ENCODE results near the gene CANT1.

- peak in 3 of 6 experiments; percentile 47 to 54 (median 48) for TF ChIP-seq CTCF (IDR thresholded peaks at IDR 0.05)
- no peak for TF ChIP-seq POLR2A (IDR thresholded peaks at IDR 0.05)
Observed at GRCh38 chr17:78998311-78999055, 11.1 kb downstream of the CANT1 start.
